ENCODE results near the gene SLC22A8. TPM values are rescaled to one million over a fixed set of nuclear protein-coding genes. Genes with fewer than 3 reads are reported as not detected.

The SLC22A8 gene
- total and polyA plus RNA-seq, 2 of the 13 experiments (the other 11 are each of a cell fraction or from before 2014, with no cell fraction given), result 0.04 to 0.05 TPM

DNA sequence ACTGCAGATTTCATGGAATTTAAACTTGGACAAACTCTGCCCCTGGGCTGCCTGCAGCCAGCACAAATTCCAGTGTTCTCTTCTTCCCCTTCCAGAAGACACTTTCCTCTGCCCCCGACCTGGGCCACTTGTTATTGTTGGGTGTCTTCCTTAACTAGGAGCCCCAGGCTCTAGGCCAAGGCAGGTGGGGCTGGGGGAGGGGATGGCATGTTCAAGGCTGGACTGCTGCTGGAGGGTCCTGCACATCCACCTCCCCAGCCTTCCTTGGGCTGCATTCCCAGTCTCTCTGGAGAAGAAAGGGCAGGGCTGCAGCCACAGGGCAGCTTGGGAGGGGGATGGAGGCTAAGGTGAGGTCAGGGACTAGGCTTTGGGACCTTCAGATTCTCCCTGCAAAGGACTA, 19.4 kb downstream of the SLC22A8 start (continued):
- no peak for TF ChIP-seq ZNF562 (CRISPR knock-in tag; IDR thresholded peaks at IDR 0.05; ENCODE audit: borderline replicate concordance)

DNA sequence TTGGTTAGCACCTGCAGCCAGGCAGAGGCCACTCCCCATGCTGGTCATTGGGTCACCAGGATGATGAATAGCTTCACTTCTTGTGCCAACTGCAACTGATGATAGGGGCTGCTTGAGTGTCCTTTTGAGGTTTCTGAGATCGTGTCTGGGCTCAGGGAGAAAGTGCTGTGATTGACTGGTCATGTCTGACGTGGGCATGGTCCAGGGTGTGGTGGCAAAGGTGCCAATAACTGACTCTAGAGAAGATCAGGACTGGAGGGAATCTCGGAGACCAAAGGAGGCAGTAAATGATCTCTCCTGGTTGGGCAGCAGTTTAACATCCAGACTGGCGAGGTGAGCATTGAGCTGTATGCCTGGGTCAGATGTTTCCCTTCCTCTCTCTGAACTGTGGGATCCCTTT, 20.9 kb downstream of the SLC22A8 start:
- 2% methylated on average over 4 of the region's 4 CpGs for WGBS (ENCODE audit: low lambda C conversion rate)
- ChIA-PET CTCF (ENCODE audit: low intra/inter-chr PET ratio, low total read pairs) (no interaction called here), POLR2A (no interaction called here)
- Histone ChIP-seq H3K9ac (ENCODE audit: insufficient read depth, low read depth, low read length) (no peak overlapping the region), H3K4me3 (replicated peaks in 1 of 3; ENCODE audit: insufficient read depth in 1 of 3, low read depth in 2 of 3, low read length in 3 of 3) (no peak overlapping the region), H3K4me2 (ENCODE audit: low read depth, low read length) (no peak overlapping the region), H4K20me1 (ENCODE audit: insufficient read depth, low read length) (no peaks in the 10 kb centered on the region), H3K9me3 (ENCODE audit: low read length) (no peaks in the 10 kb centered on the region), H3K79me2 (ENCODE audit: insufficient read depth, low read length) (no peaks in the 10 kb centered on the region), H3K27ac (ENCODE audit: extremely low read length, insufficient read depth, low read length) (no peak overlapping the region), H3K27me3 (ENCODE audit: control insufficient read depth in 1 of 2, insufficient read depth in 2 of 2, low read length in 2 of 2) (peaks cover 8% of the 10 kb centered on the region in 2 experiments), H3K36me3 (replicated peaks in 1 of 2; ENCODE audit: control insufficient read depth in 1 of 2, insufficient read depth in 2 of 2, low read length in 2 of 2) (no peaks in the 10 kb centered on the region), H3K4me1 (ENCODE audit: insufficient read depth, low read length) (no peaks in the 10 kb centered on the region), H2AFZ (ENCODE audit: low read length) (no peak overlapping the region)
- DNase-seq (ENCODE audit: low spot score) (no peak), ATAC-seq (no peak), FAIRE-seq (no peak)
- intact Hi-C loops (cut with micrococcal nuclease; ENCODE audit: unreplicated experiment) (no loop called here), in situ Hi-C loops (cut with HindIII; ENCODE audit: extremely low pct_ligation_motif_present, low pct_unique_long_range_greater_than_20kb) (no loop called here)
- no TSS peak for BruUV-seq (replicated peaks)
- TF ChIP-seq RFX5 (IDR thresholded peaks at IDR 0.05; ENCODE audit: low read depth, low read length) (no peak), SMAD9 (CRISPR knock-in tag; IDR thresholded peaks at IDR 0.05) (no peak), ZNF17 (CRISPR knock-in tag; IDR thresholded peaks at IDR 0.05) (no peak), ZNF780A (CRISPR knock-in tag; IDR thresholded peaks at IDR 0.05) (no peak), ZSCAN9 (CRISPR knock-in tag; IDR thresholded peaks at IDR 0.05; ENCODE audit: borderline replicate concordance) (no peak), MBD4 (IDR thresholded peaks at IDR 0.05; ENCODE audit: borderline replicate concordance, low read length) (no peak)
- TF ChIP-seq, protein P1, sequence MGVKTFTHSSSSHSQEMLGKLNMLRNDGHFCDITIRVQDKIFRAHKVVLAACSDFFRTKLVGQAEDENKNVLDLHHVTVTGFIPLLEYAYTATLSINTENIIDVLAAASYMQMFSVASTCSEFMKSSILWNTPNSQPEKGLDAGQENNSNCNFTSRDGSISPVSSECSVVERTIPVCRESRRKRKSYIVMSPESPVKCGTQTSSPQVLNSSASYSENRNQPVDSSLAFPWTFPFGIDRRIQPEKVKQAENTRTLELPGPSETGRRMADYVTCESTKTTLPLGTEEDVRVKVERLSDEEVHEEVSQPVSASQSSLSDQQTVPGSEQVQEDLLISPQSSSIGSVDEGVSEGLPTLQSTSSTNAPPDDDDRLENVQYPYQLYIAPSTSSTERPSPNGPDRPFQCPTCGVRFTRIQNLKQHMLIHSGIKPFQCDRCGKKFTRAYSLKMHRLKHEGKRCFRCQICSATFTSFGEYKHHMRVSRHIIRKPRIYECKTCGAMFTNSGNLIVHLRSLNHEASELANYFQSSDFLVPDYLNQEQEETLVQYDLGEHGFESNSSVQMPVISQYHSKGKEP (CRISPR knock-in tag; IDR thresholded peaks at IDR 0.05), result no peak
- TF ChIP-seq, protein P2, sequence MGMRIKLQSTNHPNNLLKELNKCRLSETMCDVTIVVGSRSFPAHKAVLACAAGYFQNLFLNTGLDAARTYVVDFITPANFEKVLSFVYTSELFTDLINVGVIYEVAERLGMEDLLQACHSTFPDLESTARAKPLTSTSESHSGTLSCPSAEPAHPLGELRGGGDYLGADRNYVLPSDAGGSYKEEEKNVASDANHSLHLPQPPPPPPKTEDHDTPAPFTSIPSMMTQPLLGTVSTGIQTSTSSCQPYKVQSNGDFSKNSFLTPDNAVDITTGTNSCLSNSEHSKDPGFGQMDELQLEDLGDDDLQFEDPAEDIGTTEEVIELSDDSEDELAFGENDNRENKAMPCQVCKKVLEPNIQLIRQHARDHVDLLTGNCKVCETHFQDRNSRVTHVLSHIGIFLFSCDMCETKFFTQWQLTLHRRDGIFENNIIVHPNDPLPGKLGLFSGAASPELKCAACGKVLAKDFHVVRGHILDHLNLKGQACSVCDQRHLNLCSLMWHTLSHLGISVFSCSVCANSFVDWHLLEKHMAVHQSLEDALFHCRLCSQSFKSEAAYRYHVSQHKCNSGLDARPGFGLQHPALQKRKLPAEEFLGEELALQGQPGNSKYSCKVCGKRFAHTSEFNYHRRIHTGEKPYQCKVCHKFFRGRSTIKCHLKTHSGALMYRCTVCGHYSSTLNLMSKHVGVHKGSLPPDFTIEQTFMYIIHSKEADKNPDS (CRISPR knock-in tag; IDR thresholded peaks at IDR 0.05), result no peak
- TF ChIP-seq, protein P3, sequence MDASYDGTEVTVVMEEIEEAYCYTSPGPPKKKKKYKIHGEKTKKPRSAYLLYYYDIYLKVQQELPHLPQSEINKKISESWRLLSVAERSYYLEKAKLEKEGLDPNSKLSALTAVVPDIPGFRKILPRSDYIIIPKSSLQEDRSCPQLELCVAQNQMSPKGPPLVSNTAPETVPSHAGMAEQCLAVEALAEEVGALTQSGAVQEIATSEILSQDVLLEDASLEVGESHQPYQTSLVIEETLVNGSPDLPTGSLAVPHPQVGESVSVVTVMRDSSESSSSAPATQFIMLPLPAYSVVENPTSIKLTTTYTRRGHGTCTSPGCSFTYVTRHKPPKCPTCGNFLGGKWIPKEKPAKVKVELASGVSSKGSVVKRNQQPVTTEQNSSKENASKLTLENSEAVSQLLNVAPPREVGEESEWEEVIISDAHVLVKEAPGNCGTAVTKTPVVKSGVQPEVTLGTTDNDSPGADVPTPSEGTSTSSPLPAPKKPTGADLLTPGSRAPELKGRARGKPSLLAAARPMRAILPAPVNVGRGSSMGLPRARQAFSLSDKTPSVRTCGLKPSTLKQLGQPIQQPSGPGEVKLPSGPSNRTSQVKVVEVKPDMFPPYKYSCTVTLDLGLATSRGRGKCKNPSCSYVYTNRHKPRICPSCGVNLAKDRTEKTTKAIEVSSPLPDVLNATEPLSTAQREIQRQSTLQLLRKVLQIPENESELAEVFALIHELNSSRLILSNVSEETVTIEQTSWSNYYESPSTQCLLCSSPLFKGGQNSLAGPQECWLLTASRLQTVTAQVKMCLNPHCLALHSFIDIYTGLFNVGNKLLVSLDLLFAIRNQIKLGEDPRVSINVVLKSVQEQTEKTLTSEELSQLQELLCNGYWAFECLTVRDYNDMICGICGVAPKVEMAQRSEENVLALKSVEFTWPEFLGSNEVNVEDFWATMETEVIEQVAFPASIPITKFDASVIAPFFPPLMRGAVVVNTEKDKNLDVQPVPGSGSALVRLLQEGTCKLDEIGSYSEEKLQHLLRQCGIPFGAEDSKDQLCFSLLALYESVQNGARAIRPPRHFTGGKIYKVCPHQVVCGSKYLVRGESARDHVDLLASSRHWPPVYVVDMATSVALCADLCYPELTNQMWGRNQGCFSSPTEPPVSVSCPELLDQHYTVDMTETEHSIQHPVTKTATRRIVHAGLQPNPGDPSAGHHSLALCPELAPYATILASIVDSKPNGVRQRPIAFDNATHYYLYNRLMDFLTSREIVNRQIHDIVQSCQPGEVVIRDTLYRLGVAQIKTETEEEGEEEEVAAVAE (CRISPR knock-in tag; IDR thresholded peaks at IDR 0.05; ENCODE audit: borderline replicate concordance), result no peak
- TF ChIP-seq, protein P4, sequence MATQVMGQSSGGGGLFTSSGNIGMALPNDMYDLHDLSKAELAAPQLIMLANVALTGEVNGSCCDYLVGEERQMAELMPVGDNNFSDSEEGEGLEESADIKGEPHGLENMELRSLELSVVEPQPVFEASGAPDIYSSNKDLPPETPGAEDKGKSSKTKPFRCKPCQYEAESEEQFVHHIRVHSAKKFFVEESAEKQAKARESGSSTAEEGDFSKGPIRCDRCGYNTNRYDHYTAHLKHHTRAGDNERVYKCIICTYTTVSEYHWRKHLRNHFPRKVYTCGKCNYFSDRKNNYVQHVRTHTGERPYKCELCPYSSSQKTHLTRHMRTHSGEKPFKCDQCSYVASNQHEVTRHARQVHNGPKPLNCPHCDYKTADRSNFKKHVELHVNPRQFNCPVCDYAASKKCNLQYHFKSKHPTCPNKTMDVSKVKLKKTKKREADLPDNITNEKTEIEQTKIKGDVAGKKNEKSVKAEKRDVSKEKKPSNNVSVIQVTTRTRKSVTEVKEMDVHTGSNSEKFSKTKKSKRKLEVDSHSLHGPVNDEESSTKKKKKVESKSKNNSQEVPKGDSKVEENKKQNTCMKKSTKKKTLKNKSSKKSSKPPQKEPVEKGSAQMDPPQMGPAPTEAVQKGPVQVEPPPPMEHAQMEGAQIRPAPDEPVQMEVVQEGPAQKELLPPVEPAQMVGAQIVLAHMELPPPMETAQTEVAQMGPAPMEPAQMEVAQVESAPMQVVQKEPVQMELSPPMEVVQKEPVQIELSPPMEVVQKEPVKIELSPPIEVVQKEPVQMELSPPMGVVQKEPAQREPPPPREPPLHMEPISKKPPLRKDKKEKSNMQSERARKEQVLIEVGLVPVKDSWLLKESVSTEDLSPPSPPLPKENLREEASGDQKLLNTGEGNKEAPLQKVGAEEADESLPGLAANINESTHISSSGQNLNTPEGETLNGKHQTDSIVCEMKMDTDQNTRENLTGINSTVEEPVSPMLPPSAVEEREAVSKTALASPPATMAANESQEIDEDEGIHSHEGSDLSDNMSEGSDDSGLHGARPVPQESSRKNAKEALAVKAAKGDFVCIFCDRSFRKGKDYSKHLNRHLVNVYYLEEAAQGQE (IDR thresholded peaks at IDR 0.05; ENCODE audit: borderline replicate concordance in 1 of 2, low read depth in 1 of 2, low read length in 2 of 2), result no peak

Data from HepG2 (cell line).